K562 treated with DMSO at 1 percent for 12 hours (cell line): ENCODE measurements around the gene TMEM107. TPM values are rescaled to one million over a fixed set of nuclear protein-coding genes. Genes with fewer than 3 reads are reported as not detected.

Source experiments
- total RNA-seq: library from RNA; unstranded; fragments of 300-600 nt; gene quantifications from 2 replicates; pipeline ENCODE4 v1.2.3, GENCODE V29; 2022; ENCODE audit not compliant: insufficient read depth

Gene TMEM107
- 17.1 and 17.9 TPM in 2 replicates for total RNA-seq

DNA sequence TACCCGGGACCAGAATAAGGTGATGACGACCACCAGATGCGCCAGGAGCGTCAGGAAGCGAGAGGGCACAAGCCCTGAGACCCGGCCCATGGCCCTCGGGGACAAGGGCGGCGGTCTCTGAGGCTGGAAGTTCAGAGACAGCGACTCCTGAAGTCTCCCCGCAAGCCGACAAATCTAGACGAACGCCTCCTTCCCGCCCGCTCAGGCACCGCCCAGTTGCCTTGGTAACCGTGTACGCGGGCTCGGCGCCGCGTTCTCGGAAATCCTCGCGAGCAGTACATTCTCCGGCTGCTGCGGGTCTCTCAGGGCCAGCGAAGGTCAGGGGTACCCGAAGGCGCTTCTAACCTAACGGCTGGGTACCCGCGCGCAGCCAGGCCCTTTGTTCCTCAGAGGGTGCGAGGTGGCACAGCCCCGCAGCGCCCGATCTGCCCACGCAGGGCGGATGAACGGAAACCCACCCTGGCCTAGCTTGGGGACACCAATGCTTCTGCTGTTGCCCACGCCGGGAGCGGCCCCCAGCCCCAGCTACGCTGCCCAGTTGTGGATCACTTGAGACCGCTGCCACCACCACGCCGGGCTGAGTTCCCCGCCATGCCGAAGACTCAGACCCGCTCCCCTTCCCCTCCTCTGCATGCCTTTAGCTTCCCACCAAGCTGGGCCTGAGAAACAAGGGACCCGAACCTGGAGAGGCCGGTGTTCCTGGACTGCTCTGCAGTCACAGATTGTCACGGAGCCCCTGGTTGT lies at the start of gene TMEM107:
Gene TMEM107, minus strand, starts transcription at position 184 of the 744 bp plus-strand sequence. Its CDS starts 94 bp downstream, at position 90.

DNA sequence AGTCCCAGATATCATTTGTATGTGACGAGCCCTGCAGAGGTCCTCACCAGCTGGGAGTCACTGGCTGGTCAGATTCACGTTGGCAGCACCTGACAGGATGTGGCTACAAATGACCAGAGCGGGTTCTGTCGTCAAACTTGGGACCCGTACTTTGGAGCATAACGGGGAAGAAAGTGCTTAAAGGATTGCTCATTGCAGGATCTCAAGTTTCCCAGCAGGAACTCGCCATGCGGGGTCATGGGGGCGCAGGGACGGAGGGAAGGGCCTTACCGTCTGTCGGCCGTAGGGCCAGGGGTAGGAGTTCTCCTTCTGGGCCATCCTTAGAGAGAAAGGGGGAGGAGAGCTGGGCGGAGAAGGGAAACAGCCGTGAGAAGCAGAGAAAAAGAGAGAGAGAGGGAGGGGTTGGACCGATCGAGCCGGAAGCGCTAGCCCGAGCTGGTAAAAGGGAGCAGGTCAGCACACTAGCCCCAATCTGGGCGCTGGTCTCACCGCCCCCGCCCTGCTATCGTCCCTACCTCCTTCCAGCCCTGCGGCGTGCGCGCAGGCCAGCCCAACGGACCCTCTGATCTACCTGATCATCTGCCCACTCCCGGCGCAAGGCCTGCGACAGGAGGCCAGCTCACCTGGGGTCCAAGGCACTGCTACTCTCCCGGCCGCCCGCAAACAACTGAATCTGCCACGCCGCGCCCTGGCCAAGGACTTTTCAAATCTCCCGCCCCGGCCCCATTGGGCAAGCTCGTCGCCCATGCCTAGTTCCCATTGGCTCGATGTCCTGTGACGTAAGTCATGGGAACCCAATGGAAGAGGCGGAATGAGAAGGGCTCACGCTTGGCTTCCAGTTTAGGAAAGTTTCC lies 34.0 kb upstream of the TMEM107 start, which contains the start of gene AURKB:
Gene AURKB, minus strand, starts transcription at position 669 of the 854 bp plus-strand sequence. Its CDS starts 351 bp downstream, at position 318.

DNA sequence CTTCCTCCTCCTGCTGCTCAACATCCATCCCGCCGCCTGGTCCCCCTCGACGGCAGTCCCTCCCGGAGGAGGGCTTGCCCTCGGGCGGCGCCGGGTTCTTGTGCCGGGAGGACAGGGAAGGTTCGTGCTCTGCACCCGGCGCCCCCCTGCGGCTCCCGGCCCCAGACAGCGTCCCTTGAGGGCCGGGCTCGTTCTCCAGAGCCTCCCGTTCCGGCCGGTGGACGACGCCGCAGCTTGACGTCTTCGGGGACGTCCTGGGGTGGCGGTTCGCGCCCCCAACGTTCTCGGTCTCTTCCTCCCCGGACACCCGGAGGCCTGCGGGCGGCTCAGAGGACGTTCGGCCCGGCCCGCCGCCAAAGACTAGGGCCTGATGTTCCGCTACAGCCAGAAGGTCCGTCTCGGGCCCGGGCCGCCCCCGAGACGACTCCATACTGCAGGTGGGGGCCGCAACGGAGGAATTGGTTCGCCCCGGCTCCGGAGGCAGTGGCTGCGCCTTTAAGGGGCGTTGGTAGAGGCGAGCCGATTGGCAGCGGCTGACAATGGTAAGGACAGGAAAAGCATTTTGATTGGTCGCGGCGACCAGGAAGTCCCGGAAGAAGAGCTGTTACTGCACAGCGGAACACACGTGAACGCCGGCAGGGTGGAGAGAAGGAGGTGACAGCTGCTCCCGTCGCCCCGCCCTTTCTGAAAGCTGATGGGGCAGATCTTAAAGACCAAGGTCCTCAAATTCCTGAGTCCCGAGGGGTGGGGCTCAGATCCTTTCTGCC lies 13.7 kb upstream of the TMEM107 start, which contains the start of gene BORCS6:
Gene BORCS6, minus strand, starts transcription at position 470 of the 767 bp plus-strand sequence. Its CDS starts 40 bp downstream, at position 430.

DNA sequence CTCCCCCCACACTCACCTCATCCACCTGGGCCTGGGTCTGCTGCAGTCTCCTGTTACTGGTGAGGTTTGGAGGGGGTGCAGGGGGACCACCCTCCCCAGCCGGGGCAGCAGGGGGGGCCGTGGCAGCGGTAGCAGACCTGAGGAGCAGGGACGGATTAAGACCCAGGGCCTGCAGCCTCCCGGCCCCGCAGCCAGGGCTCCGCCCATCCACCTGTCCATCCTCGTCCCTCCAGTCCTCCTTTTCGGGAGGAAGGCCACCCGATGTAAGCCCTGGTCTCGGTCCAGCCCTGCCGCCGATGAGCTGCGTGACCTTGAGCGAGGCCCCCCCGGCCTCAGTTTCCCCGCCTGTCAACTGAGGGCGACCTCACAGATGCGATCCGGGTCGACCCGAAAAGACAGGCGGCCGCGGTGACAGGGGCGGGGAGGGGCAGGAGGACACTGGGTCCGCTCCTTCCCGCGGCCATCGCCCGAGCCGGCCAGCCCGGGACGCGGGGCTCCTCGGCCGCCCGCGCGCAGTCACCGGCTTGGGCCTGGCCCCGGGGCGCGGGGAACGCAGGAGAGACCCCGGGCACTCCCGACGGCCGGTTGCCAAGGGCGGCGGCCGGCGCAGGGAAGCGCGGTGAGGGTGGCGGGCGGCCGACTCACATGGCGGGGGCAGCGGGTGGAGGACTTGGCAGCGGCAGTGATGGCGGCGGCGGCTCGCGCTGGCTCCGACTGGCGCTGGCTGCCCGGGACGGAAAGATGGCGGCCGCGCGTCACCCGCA lies 13.8 kb downstream of the TMEM107 start, which contains the start of gene VAMP2:
Gene VAMP2, minus strand, starts transcription at position 716 of the 764 bp plus-strand sequence. Its CDS starts 69 bp downstream, at position 647.

DNA sequence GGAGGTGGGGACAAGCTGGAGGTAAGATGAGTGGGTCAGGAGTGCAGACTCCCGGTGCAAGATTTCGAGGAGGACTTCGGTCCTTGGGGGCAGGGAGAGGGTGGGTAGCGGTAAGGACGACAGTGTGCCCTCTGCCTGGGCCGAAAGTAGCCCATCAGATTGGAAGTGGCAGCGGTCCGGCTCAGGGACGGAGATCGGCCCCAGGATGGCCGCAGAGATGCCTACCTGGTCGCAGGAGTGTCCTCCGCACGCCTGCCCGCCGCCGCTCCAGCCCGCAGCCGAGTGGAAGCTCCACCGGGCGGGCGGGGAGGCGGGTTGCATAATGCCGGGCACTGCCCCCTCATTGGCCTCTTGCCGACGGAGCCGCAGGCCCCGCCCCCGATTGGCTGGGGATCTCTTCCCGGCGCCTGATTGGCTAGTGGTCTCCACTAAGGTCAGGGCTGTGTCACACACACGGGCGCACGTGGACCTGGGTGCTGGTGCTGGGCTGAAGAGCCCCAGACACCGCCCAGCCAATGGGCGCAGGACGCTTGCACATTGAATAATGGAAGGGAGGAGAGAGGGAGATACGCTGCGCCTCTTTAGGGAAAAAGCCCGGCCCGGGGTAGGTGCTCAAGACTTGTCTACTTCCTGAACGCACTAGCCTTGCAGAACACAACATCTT lies 23.9 kb downstream of the TMEM107 start, which contains the start of gene PER1:
Gene PER1, minus strand, starts transcription at position 293 of the 664 bp plus-strand sequence. CDS start 1,698 bp downstream, outside the sequence.

DNA sequence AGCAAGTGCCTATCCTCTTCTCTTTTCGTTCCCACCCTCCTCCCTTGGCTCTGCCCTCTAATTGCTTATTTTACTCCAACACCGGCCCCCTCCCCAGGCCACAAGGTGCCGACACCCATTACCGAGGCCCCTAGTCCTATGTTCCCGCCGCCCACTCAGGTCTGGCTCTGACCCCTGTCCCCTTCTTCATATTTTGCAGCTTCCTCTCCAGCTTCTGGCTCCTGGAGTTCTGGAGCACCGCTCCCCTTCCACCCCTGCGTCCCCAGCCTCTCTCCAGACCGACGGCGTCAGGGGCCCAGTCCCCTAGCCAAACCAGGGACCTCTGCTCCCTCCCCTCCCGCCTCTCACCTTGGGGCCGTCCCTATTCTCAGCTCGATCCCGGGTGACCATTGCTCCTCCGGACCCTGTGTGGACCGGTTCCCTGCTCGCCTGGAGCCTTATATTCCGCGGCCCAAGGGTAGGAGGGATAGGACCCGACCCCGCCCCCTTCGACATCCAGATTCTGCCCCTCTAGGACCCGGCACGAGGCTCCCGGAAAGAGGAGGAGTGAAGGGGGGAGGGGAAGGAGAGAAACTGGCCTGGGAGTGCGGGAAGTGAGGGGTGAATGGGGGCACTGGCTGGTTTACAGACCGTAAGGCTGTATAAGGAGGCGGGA lies 52.4 kb downstream of the TMEM107 start, which contains the start of gene HES7:
Gene HES7, minus strand, starts transcription at position 412 of the 655 bp plus-strand sequence. Its CDS starts 22 bp downstream, at position 390.

Other genes starting within 250 kb of the TMEM107 start
- gene KCNAB3, start 246.5 kb downstream of the TMEM107 start, total RNA-seq: 1.4 and 2.1 TPM in 2 replicates
- gene TRAPPC1, start 244.4 kb downstream of the TMEM107 start, total RNA-seq: 125 and 136 TPM in 2 replicates
- gene CNTROB, start 244.2 kb downstream of the TMEM107 start, total RNA-seq: 21.9 and 37.3 TPM in 2 replicates
- gene GUCY2D, start 173.8 kb downstream of the TMEM107 start, total RNA-seq: not detected in 2 replicates
- gene ALOX15B, start 137.3 kb downstream of the TMEM107 start, total RNA-seq: not detected in 2 replicates
- not detected in 2 replicates for gene ALOX12B, start 88.7 kb downstream of the TMEM107 start, total RNA-seq
- not detected in 2 replicates for gene ALOXE3, start 57.9 kb downstream of the TMEM107 start, total RNA-seq
- gene HES7, start 52.3 kb downstream of the TMEM107 start, total RNA-seq: 1.6 TPM in 1 of 2 replicates, not detected in the other
- 3.3 and 6.1 TPM in 2 replicates for gene PER1, start 24.0 kb downstream of the TMEM107 start, total RNA-seq
- 23.8 and 39.3 TPM in 2 replicates for gene VAMP2, start 13.4 kb downstream of the TMEM107 start, total RNA-seq
- gene BORCS6, start 13.8 kb upstream of the TMEM107 start, total RNA-seq: 11.4 and 14.8 TPM in 2 replicates
- 179 TPM in 2 replicates for gene AURKB, start 34.2 kb upstream of the TMEM107 start, total RNA-seq
- 3.2 and 9.1 TPM in 2 replicates for gene CTC1, start 71.7 kb upstream of the TMEM107 start, total RNA-seq
- 4.5 and 9.7 TPM in 2 replicates for gene PFAS, start 72.9 kb upstream of the TMEM107 start, total RNA-seq
- 17.3 and 21.5 TPM in 2 replicates for gene RANGRF, start 112.3 kb upstream of the TMEM107 start, total RNA-seq
- 9.5 and 11.3 TPM in 2 replicates for gene SLC25A35, start 119.0 kb upstream of the TMEM107 start, total RNA-seq
- not detected in 2 replicates for gene ARHGEF15, start 133.9 kb upstream of the TMEM107 start, total RNA-seq
- not detected in 2 replicates for gene ODF4, start 163.5 kb upstream of the TMEM107 start, total RNA-seq
- gene RPL26, start 206.8 kb upstream of the TMEM107 start, total RNA-seq: 5,262 and 6,153 TPM in 2 replicates
- gene RNF222, start 221.4 kb upstream of the TMEM107 start, total RNA-seq: not detected in 2 replicates